ENCODE measurements around the gene NSUN5.
A peak's percentile ranks its signal among the peaks of the same experiment; 100 is the strongest.
"Not testable (repeated sequence)": the region's sequence is repeated elsewhere in the genome, so short reads cannot be mapped to it uniquely, and the experiment has no call there.

The NSUN5 gene

DNA sequence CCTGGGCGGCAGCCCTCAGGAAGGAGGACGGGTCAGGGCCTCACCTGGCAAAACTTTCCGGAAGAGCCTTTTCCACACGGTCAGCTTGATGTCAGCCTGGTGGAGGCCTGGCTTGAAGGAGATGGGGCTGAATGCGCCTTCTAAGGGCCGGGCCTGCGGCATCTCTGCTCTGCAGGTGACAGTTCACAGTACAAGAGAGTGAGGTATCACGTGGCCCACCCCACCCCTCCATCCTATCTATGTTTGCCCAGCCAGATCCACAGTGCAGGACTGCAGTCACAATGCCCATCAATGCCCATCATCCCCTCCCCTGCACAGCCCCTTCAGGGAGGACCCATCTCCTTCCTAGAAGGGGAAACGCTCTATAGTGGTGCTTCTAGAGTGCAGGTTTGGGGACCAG is 7.9 kb upstream of the NSUN5 start:
- H3K9me3 Mint-ChIP-seq: no peaks in the 10 kb centered on the region

DNA sequence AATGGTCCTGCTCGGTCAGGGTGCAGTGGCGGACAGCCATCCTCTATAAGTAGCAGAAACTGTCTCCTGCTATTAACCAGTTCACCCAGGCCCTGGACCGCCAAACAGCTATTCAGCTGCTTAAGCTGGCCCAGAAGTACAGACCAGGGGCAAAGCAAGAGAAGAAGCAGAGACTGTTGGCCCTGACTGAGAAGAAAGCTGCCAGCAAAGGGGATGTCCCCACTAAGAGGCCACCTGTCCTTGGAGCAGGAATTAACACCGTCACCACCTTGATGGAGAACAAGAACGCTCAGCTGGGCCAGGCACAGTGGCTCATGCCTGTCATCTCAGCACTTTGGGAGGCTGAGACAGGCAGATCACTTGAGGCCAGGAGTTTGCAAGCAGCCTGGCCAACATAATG is 5.6 kb upstream of the NSUN5 start:
- Mint-ChIP-seq H3K4me1 (peaks cover 3% of the 10 kb centered on the region), H3K4me3 (no peak overlapping the region), H3K27ac (no peak overlapping the region), H3K36me3 (peaks cover under 1% of the 10 kb centered on the region), H3K9me3 (peaks cover under 1% of the 10 kb centered on the region), H3K27me3 (no peaks in the 10 kb centered on the region)
- DNase-seq: no peak
- CTCF ChIA-PET: interaction anchor here (1.1 kb wide), 1 partner anchor 10 kb away, joined by 6 read pairs; no protein-coding TSS in a partner anchor

More for the DNA sequence above, 7.9 kb upstream of the NSUN5 start:
- CTCF ChIA-PET: no interaction called here
- Mint-ChIP-seq H3K36me3 (no peaks in the 10 kb centered on the region), H3K27me3 (no peaks in the 10 kb centered on the region), H3K27ac (no peak overlapping the region), H3K4me1 (no peaks in the 10 kb centered on the region), H3K4me3 (no peak overlapping the region)
- DNase-seq: no peak

DNA sequence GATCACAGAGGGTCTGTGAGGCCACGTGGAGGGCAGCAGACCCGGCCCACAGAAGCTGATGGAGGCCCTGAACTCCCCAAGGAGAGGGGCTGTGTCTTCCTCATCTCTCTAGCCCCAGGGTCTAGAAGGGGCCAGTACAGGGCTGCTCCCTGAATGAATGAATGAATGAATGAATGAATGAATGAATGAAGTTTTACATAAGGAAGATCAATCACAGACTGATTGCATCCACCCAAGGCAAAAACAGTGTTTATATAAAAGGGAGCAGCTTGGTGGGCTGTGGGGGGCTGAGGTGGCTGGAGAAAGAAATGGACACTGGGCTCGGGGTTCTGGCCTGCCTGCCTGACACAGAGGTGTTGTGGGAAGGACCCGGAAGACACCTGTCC is 4.9 kb upstream of the NSUN5 start:
- H3K27ac Mint-ChIP-seq: no peak overlapping the region

DNA sequence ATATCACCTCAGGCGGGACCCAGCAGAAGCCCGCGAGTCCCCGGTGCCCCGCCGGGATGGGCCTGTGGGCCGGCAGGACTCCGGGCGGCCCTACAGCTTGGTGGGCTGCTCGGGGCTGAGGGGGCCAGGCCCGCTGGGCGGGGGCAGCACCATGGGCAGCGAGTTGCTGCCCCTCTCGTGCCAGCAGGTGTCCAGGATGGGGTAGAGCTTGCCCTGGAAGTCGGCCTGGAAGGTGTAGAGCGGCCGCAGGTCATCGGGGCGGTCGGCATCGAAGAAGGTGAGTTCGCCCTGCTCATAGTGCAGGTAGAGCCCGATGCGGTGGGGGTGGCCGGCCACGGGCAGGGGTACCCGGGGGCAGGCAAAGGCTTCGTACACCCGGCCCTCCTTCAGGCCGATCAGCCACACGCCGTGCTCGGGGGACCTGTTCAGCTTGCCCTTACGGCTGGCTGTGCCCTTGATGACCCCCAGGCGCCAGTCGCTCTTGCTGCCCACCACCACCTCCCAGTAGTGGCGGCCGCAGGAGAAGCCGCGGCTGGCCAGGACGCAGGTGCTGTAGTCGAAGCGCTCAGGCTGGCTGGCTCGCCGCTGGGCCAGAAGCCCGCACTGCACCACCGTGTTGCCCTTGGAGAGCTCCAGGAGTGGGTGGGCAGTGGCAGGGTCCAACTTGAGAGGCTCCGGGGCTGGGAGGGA is 4.3 kb upstream of the NSUN5 start:
- no peak for DNase-seq
- Mint-ChIP-seq H3K4me3 (no peak overlapping the region), H3K36me3 (peaks cover 8% of the 10 kb centered on the region), H3K27me3 (no peaks in the 10 kb centered on the region), H3K27ac (no peak overlapping the region), H3K4me1 (peaks cover 14% of the 10 kb centered on the region), H3K9me3 (peaks cover 2% of the 10 kb centered on the region)
- CTCF ChIA-PET: no interaction called here

More for the DNA sequence above, 4.9 kb upstream of the NSUN5 start:
- CTCF ChIA-PET: no interaction called here
- Mint-ChIP-seq H3K36me3 (peaks cover 5% of the 10 kb centered on the region), H3K27me3 (no peaks in the 10 kb centered on the region), H3K9me3 (peaks cover 2% of the 10 kb centered on the region), H3K4me3 (no peak overlapping the region), H3K4me1 (peaks cover 10% of the 10 kb centered on the region)
- DNase-seq: no peak

DNA sequence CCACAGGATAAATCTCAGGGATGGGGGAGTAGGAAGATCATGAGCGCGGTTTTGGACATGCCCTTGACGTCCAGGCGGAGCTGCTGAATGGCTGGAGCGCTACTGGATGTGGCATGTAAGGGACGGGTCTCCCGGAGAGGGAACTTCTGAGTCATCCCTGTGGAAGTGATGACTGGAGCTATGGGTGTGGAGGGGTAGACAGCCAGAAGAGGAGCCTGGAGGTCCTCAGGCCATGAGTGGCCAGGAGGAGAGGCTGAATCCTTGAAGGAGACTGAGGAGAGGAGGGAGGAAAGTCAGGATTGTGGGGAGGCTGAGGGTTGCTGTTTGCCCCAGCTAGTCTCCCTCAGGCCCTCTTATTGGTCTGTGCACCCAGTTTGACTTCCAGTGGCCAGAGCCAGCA is 2.8 kb upstream of the NSUN5 start:
- DNase-seq, H3K27ac Mint-ChIP-seq: not testable (repeated sequence)
- H3K4me1 Mint-ChIP-seq: peaks cover 28% of the 10 kb centered on the region

DNA sequence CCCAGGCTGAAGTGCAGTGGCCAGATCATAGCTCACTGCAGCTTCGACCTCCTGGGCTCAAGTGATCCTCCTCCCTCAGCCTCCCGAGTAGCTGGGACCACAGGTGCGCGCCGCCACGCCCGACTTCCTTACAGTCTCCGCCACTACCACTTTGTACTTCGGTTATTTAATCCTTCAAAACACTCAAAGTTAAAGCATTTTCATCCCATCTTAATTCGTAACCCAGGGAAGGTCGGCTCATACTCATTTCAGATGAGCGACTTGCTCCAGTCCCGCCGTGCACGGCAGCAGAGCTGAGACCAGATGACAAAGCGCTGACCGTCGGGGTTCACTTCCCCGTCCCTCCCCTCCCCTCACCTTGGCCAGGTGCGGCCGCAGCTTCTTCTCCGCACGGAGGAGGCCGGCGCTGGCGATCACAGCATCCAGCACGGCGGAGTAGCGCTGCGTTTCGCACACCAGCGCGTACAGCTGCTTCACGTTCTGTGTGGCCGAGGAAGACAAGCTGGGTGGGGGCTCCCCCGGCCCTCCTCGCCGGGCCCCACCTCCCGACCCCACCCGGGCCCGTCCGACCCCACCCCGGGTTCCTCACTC is 457 bp downstream of the NSUN5 start:
- Mint-ChIP-seq H3K27me3 (no peaks in the 10 kb centered on the region), H3K4me3 (peak overlapping the region; percentile 100), H3K9me3 (peaks cover 2% of the 10 kb centered on the region), H3K4me1 (peaks cover 33% of the 10 kb centered on the region), H3K27ac (peak overlapping the region; percentile 93), H3K36me3 (peaks cover 32% of the 10 kb centered on the region)
- CTCF ChIA-PET: no interaction called here
- no peak for DNase-seq

More for the DNA sequence above, 2.8 kb upstream of the NSUN5 start:
- H3K27me3 Mint-ChIP-seq, H3K9me3 Mint-ChIP-seq, H3K4me3 Mint-ChIP-seq: not testable (repeated sequence)
- peaks cover 19% of the 10 kb centered on the region for H3K36me3 Mint-ChIP-seq
- CTCF ChIA-PET: interaction anchor here (0.6 kb wide), 1 partner anchor 23 kb away, joined by 3 read pairs; no protein-coding TSS in a partner anchor

DNA sequence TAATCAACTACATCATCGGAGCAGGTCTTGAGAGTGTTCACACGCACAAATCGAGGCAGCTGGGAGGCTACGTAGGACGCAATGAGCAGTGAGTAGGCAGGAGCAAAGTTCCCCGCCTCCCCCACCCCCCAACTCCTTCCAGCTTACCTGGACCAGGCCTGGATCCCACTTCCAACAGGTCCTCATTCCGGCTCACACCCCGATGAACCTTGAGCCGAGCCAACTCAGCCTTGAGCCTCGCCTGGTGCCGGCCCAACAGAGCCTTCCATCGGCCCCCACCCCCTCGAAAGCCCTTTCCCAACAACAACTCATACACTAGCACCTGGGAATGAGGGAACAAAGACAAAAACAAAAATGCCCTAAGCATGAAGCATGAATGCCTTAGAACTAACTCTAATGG is 1.2 kb downstream of the NSUN5 start:
- DNase-seq: no peak
- peaks cover 33% of the 10 kb centered on the region for H3K4me1 Mint-ChIP-seq
- no peak overlapping the region for H3K27ac Mint-ChIP-seq
- H3K9me3 Mint-ChIP-seq: peaks cover 2% of the 10 kb centered on the region
- peaks cover 35% of the 10 kb centered on the region for H3K36me3 Mint-ChIP-seq
- peak overlapping the region; percentile 100 for H3K4me3 Mint-ChIP-seq
- H3K27me3 Mint-ChIP-seq: no peaks in the 10 kb centered on the region
- CTCF ChIA-PET: interaction anchor here (0.9 to 1.2 kb wide), 2 partner anchors 15 to 144 kb away, joined by 3 to 4 read pairs; no protein-coding TSS in a partner anchor

DNA sequence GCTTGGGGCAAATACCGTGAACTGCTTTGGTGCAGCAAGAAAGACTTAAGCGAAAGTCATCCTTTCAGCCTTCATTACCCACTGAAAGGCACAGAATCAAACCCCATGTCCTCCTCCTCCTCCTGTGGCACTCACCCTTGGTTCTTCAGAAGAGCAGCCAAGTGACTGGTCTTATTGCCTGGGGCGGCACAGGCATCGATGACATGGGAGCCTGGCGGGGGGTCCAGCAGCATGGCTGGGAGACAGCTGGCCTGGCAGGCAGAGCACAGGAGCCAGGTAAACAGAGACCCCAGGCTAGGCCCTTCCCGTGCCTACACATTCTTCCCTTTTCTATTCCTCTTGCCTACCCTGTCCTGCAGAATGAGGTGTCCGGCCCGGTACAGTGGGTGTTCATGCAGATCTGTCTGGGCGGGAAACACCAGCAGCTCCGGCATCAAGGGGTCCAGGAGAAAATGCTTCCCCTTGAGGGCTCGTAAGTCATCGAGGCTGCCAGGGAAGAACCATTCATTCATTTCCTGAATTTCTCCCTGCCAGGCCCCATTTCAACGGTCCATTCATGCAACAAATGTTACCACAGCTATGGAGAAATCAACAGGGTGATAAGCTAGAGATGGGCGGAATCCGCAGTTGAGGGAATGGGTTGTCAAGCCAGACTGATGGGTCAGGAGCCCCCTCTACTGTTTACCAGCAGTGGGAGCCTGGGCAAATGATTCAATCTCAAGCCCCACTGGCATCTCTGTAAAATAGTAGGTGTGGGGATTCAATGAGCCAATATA is 3.8 kb downstream of the NSUN5 start:
- Mint-ChIP-seq H3K36me3 (peaks cover 35% of the 10 kb centered on the region), H3K4me1 (peaks cover 33% of the 10 kb centered on the region)
- H3K27me3 Mint-ChIP-seq, H3K9me3 Mint-ChIP-seq, CTCF ChIA-PET, DNase-seq, H3K4me3 Mint-ChIP-seq, H3K27ac Mint-ChIP-seq: not testable (repeated sequence)

DNA sequence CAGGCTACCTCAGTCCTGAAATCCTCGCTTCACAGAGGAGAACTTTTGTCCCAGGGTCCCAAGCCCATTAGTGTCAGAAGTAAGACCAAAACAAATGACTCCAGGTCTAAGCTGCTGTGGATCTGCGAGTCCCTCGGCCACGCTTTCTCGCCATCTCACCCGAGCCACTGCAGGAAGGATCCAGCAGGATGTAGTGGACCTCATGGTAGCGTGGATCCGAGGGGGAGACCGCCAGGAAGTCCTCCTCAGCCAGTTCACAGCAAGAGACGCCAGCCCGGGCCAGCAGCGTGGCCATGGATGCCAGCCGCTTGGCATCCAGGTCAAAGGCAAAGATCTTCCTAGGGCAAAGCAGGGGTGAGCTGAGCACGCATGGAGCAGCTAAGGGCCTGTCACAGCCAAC is 4.6 kb downstream of the NSUN5 start:
- CTCF ChIA-PET: no interaction called here
- no peaks in the 10 kb centered on the region for H3K9me3 Mint-ChIP-seq
- no peak overlapping the region for H3K27ac Mint-ChIP-seq
- peaks cover 29% of the 10 kb centered on the region for H3K4me1 Mint-ChIP-seq
- H3K27me3 Mint-ChIP-seq: no peaks in the 10 kb centered on the region
- no peak overlapping the region for H3K4me3 Mint-ChIP-seq
- no peak for DNase-seq
- peaks cover 33% of the 10 kb centered on the region for H3K36me3 Mint-ChIP-seq

DNA sequence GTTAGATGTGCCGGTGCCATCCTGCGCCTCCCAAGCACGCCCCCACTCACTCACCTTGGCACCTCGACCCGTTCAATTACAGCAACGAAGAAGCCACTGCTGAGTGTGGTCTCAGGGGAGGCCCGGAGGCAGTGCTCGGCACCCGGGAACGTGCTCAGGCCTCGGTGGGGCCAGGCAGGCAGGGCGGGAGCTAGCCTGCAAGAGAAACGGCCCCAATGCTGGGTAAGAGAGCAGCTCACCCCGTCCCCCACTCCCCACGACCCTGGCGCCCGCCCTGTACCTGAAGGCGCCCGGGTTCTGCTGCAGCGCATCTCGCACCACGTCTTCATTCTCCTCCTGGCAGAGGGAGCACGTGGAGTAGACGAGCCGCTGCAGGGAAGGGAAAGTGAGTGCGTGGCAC is 5.1 kb downstream of the NSUN5 start:
- CTCF ChIA-PET: no interaction called here
- Mint-ChIP-seq H3K27me3 (no peaks in the 10 kb centered on the region), H3K36me3 (peaks cover 31% of the 10 kb centered on the region), H3K4me3 (no peak overlapping the region), H3K4me1 (peaks cover 23% of the 10 kb centered on the region), H3K27ac (no peak overlapping the region), H3K9me3 (no peaks in the 10 kb centered on the region)
- DNase-seq: no peak

DNA sequence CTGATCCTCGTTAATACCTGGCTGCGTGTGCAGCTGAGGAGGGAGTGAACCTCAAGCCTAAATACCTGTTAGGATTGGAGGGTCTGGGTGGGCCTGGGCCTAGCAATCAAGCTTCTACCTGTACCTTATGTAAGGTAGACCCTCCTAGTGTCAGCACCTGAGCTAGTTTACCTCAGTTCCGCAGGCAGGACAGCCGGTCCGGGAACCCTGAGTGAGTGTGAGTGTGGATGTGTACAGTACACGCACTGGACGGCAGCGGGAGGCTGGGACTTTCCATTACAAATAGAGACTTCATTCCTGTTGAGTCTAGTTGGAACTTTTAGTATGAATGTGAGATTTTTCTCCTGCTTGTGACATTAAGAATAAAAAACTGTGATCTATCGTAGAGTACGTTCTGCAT is 5.8 kb downstream of the NSUN5 start:
- Mint-ChIP-seq H3K4me1 (peaks cover 18% of the 10 kb centered on the region), H3K36me3 (peaks cover 26% of the 10 kb centered on the region)
- CTCF ChIA-PET, H3K27ac Mint-ChIP-seq, H3K27me3 Mint-ChIP-seq, DNase-seq, H3K4me3 Mint-ChIP-seq, H3K9me3 Mint-ChIP-seq: not testable (repeated sequence)

DNA sequence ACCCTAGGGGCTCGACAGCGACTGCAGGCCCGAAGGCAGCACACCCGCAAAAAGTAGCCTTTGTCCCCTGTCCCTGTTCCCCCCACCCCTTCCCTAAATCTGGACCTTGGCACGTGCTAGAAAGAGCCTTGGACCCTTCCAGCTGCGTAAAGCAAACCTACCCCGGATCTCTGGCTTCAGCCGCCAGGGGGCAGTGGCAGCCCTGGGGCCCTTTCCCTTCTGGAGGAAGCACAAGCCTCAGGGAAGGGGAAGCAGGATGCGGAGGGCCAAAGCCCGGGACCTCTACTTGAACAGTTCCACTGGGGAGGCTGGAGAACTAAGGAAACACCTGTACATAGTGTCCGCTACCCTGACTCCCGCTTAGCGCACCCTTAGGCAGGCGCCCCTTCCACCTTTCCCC is 7.5 kb downstream of the NSUN5 start:
- H3K4me3 Mint-ChIP-seq, CTCF ChIA-PET, H3K27me3 Mint-ChIP-seq, H3K9me3 Mint-ChIP-seq, H3K4me1 Mint-ChIP-seq, DNase-seq, H3K27ac Mint-ChIP-seq: not testable (repeated sequence)
- peaks cover 14% of the 10 kb centered on the region for H3K36me3 Mint-ChIP-seq

DNA sequence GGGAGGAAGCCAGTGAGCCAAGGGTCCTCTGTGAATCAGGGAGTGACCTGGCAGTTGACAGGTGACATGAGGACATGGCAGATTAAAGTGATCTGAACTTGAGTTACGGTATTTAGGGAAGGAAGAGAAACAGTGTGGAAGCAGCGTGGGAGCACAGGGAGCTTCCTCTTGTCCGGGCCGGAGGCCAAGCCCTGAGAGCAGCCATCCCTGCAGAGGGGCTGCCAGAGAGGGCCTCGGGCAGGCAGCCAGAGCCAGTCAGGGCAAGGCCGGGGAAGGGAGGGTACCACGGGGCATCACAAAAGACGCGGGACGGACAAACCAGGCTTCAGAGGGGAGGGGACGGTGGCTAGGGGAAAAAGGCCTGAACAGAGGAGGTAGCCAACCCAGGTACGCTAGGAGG is 8.8 kb downstream of the NSUN5 start:
- H3K36me3 Mint-ChIP-seq, CTCF ChIA-PET, H3K4me3 Mint-ChIP-seq, DNase-seq, H3K27ac Mint-ChIP-seq, H3K9me3 Mint-ChIP-seq, H3K4me1 Mint-ChIP-seq, H3K27me3 Mint-ChIP-seq: not testable (repeated sequence)

DNA sequence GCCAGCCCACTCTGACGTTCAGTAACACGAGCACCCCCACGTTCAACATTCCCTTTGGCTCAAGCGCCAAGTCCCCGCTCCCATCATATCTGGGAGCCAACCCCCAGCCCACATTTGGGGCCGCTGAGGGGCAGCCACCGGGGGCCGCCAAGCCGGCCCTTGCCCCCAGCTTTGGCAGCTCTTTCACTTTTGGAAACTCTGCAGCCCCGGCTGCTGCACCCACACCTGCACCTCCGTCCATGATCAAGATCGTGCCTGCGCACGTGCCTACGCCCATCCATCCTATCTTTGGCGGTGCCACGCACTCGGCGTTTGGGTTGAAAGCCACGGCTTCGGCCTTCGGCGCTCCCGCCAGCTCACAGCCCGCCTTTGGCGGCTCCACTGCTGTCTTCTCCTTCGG is 10.9 kb downstream of the NSUN5 start:
- CTCF ChIA-PET: not testable (repeated sequence)

DNA sequence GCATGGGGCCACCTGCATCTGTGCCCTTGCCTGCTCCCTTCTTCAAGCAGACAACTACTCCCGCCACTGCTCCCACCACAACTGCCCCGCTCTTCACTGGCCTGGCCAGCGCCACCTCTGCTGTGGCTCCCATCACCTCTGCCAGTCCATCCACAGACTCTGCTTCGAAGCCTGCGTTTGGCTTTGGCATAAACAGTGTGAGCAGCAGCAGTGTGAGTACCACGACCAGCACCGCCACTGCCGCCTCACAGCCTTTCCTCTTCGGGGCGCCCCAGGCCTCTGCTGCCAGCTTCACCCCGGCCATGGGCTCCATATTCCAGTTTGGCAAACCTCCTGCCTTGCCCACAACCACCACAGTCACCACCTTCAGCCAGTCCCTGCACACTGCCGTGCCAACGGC is 11.4 kb downstream of the NSUN5 start:
- DNase-seq, H3K9me3 Mint-ChIP-seq, H3K27ac Mint-ChIP-seq, H3K4me1 Mint-ChIP-seq, H3K4me3 Mint-ChIP-seq, CTCF ChIA-PET, H3K27me3 Mint-ChIP-seq, H3K36me3 Mint-ChIP-seq: not testable (repeated sequence)

More for the DNA sequence above, 10.9 kb downstream of the NSUN5 start:
- H3K4me1 Mint-ChIP-seq, DNase-seq, H3K9me3 Mint-ChIP-seq, H3K36me3 Mint-ChIP-seq, H3K27me3 Mint-ChIP-seq, H3K27ac Mint-ChIP-seq, H3K4me3 Mint-ChIP-seq: not testable (repeated sequence)

Measured in activated naive CD4-positive, alpha-beta T cell treated with anti-CD3 and anti-CD28 coated beads, Interleukin-2, amount 10 ng/mL, durations not matched to agents 7 days and 5 days (primary cell).